CD4-positive, alpha-beta T cell (primary cell): ENCODE measurements around the gene MAN2B2. TPM values are rescaled to one million over a fixed set of nuclear protein-coding genes. Genes with fewer than 3 reads are reported as not detected.

Experiments
- ATAC-seq: fragments of 200-7000 bp; cut with Tn5 transposase; one replicate; pipeline ENCODE4 v1.10.0; 2022; ENCODE audit warnings: mild to moderate bottlenecking; ENCODE audit not compliant: poor library complexity
- CTCF ChIA-PET: fragments of 350-600 bp; sonication (Branson Sonifier 250); formaldehyde crosslinking; loops from one replicate; lab custom pipeline; 2021; ENCODE audit warnings: antibody characterized with exemption, inconsistent platforms; lab: Charles Lee
- POLR2A ChIA-PET: fragments of 350-600 bp; sonication (Branson Sonifier 250); formaldehyde crosslinking; loops from one replicate; lab custom pipeline; 2021; ENCODE audit warnings: antibody characterized with exemption, inconsistent platforms; lab: Charles Lee
- DNase-seq, 14 experiments: peaks; one replicate each; pipeline ENCODE4 v3.0.0-alpha.2; 2013 to 2020; ENCODE audit warnings: mixed read lengths in 2 of 14
- H3K27ac ChIP-seq, 2 donors: one replicate each; pipeline versions ENCODE4 v1.5.1 to v1.7.0; 2013; ENCODE audit warnings: low read length in 2 of 2, low read depth in 1 of 2, mild to moderate bottlenecking in 1 of 2
- H3K27me3 ChIP-seq, 2 experiments: 1 replicate in 1 of 2; 2 replicates in 1 of 2; pipeline versions ENCODE4 v1.6.1 to v1.7.0; 2013; ENCODE audit warnings: low read length in 2 of 2, control low read depth in 1 of 2, mild to moderate bottlenecking in 1 of 2, moderate library complexity in 1 of 2; ENCODE audit not compliant: insufficient read depth in 2 of 2, control insufficient read depth in 1 of 2
- H3K36me3 ChIP-seq: one replicate; pipeline ENCODE4 v1.6.1; 2013; ENCODE audit warnings: low read length, control low read depth; ENCODE audit not compliant: insufficient read depth
- H3K4me1 ChIP-seq: one replicate; pipeline ENCODE4 v1.6.1; 2013; ENCODE audit warnings: low read length, control low read depth; ENCODE audit not compliant: insufficient read depth
- H3K4me3 ChIP-seq: one replicate; pipeline ENCODE4 v1.5.1; 2013; ENCODE audit warnings: mild to moderate bottlenecking, low read length, moderate library complexity
- H3K9me3 ChIP-seq, 2 experiments: 1 replicate in 1 of 2; 2 replicates in 1 of 2; pipeline versions ENCODE4 v1.6.1 to v1.7.0; 2013; ENCODE audit warnings: low read length in 2 of 2, mild to moderate bottlenecking in 2 of 2, control low read depth in 1 of 2, moderate library complexity in 1 of 2; ENCODE audit not compliant: control insufficient read depth in 1 of 2, insufficient read depth in 1 of 2
- H3K27ac Mint-ChIP-seq: one replicate; pipeline ENCODE4 v1.8.0; 2020; ENCODE audit warnings: mixed read lengths
- H3K27me3 Mint-ChIP-seq: one replicate; pipeline ENCODE4 v1.8.0; 2021; ENCODE audit warnings: mixed read lengths
- H3K36me3 Mint-ChIP-seq: one replicate; pipeline ENCODE4 v1.8.0; 2021; ENCODE audit warnings: low read depth, mixed read lengths
- H3K4me1 Mint-ChIP-seq: one replicate; pipeline ENCODE4 v1.8.0; 2021; ENCODE audit warnings: low read depth, mixed read lengths
- H3K4me3 Mint-ChIP-seq: one replicate; pipeline ENCODE4 v1.8.0; 2020; ENCODE audit warnings: mild to moderate bottlenecking, mixed read lengths
- H3K9me3 Mint-ChIP-seq: one replicate; pipeline ENCODE4 v1.8.0; 2020; ENCODE audit warnings: mixed read lengths
- intact Hi-C, 2 experiments: fragments of 100-400 bp; cut with DNase I in 1 of 2; cut with micrococcal nuclease in 1 of 2; formaldehyde crosslinking; loops; one replicate each; pipeline versions ENCODE4 v1.15.1 to v1.9.0; 2023 to 2025; cut with DNase I, micrococcal nuclease
- total RNA-seq, 174 experiments: library from RNA in 2 of 174; stranded (reverse) in 2 of 174; gene quantifications; one replicate each; pipeline ENCODE4 v1.2.3 and lab custom pipeline; 2021 to 2026
- TF ChIP-seq, protein P1 (sequence below): fragments of 200-600 bp; IDR thresholded peaks from one replicate; pipeline ENCODE4 v1.8.0; 2022; ENCODE audit warnings: antibody characterized with exemption, mild to moderate bottlenecking

The MAN2B2 gene
- total RNA-seq, 2 experiments from 2014 or later: 25.9 to 28.5 TPM

- intact Hi-C loops: no loop called here
- TF ChIP-seq, protein P1, sequence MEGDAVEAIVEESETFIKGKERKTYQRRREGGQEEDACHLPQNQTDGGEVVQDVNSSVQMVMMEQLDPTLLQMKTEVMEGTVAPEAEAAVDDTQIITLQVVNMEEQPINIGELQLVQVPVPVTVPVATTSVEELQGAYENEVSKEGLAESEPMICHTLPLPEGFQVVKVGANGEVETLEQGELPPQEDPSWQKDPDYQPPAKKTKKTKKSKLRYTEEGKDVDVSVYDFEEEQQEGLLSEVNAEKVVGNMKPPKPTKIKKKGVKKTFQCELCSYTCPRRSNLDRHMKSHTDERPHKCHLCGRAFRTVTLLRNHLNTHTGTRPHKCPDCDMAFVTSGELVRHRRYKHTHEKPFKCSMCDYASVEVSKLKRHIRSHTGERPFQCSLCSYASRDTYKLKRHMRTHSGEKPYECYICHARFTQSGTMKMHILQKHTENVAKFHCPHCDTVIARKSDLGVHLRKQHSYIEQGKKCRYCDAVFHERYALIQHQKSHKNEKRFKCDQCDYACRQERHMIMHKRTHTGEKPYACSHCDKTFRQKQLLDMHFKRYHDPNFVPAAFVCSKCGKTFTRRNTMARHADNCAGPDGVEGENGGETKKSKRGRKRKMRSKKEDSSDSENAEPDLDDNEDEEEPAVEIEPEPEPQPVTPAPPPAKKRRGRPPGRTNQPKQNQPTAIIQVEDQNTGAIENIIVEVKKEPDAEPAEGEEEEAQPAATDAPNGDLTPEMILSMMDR: no peak
- ATAC-seq (no peak), DNase-seq (no peak)
- peaks cover 79% of the 10 kb centered on the region for H3K27me3 Mint-ChIP-seq
- no peak overlapping the region for H3K4me3 Mint-ChIP-seq
- ChIA-PET POLR2A (no interaction called here), CTCF (no interaction called here)
- H3K27ac Mint-ChIP-seq: no peak overlapping the region
- H3K36me3 Mint-ChIP-seq: no peaks in the 10 kb centered on the region
- peaks cover 9% of the 10 kb centered on the region for H3K4me1 Mint-ChIP-seq
- H3K9me3 ChIP-seq: peaks cover 0 to 9% of the 10 kb centered on the region in 2 experiments
- no peaks in the 10 kb centered on the region for H3K9me3 Mint-ChIP-seq
- no peak overlapping the region for H3K4me3 ChIP-seq
- no peaks in the 10 kb centered on the region for H3K36me3 ChIP-seq
- H3K27ac ChIP-seq: no peak overlapping the region
- H3K4me1 ChIP-seq: peaks cover 13% of the 10 kb centered on the region
- H3K27me3 ChIP-seq: peaks cover 48 to 78% of the 10 kb centered on the region in 2 experiments
These were observed 14.4 kb upstream of the MAN2B2 start for GRCh38 chr4:6560416-6561172.

DNA sequence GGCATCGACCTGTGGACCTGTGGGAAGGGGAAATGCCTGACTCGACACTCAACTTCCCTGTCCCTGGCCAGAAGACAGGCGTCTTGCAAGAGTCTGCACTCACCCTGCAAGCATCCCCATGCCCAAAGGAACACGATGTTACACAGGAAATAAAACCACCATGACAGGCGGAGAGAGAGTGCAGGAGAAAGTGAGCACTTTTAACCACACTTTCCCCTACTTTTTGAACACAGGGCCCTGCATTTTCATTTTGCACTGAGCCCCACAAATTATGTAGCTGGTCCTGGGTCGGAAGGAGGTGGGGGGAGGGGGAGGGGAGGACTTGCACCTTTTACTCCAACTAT is 13.8 kb upstream of the MAN2B2 start:
- H3K4me1 ChIP-seq: peaks cover 13% of the 10 kb centered on the region
- no peaks in the 10 kb centered on the region for H3K36me3 ChIP-seq
- Mint-ChIP-seq H3K4me3 (no peak overlapping the region), H3K27me3 (peaks cover 82% of the 10 kb centered on the region), H3K4me1 (peaks cover 9% of the 10 kb centered on the region), H3K27ac (no peak overlapping the region), H3K9me3 (no peaks in the 10 kb centered on the region), H3K36me3 (no peaks in the 10 kb centered on the region)
- peaks cover 0 to 9% of the 10 kb centered on the region in 2 experiments for H3K9me3 ChIP-seq
- TF ChIP-seq, protein P1: no peak
- peaks cover 46 to 78% of the 10 kb centered on the region in 2 experiments for H3K27me3 ChIP-seq
- ATAC-seq (no peak), DNase-seq (no peak)
- intact Hi-C loops: no loop called here
- no peak overlapping the region for H3K27ac ChIP-seq
- H3K4me3 ChIP-seq: no peak overlapping the region
- CTCF ChIA-PET: no interaction called here
- POLR2A ChIA-PET: no interaction called here

DNA sequence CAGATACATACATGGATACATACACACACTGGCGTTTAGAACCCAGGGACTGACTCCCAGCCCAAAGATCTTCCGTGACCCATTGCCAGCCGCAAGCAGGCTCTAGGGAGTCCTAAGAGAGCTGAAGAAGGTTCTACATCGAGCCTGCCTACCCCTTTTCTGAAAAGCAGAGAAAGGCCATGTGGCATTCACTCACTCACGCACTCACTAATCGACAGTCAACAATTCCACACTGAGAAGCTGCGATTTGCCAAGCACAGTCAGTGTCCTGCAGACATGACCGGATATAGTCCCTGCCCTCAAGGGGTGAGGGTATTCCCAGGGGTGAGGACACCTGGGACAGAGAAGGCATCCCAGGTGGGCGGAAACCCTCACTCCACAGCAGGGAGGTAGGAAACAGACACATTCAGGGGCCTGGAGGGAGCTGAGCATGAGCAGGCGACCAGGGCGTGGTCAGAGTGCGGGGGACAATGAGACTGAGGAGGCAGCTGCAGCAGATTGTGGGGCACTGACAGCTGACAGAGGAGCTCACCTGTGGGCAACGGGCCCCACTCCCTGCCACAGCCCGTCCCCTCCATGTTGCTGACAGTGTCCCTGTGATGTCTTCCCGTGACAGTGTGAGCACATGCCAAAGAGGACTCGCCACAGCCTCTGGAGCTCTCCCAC is 13.2 kb upstream of the MAN2B2 start:
- no peak for DNase-seq
- Mint-ChIP-seq H3K27ac (no peak overlapping the region), H3K9me3 (no peaks in the 10 kb centered on the region), H3K4me1 (peaks cover 9% of the 10 kb centered on the region), H3K36me3 (no peaks in the 10 kb centered on the region), H3K27me3 (peaks cover 82% of the 10 kb centered on the region), H3K4me3 (peak overlapping the region; percentile 45)
- TF ChIP-seq, protein P1: no peak
- intact Hi-C loops: no loop called here
- Histone ChIP-seq H3K4me1 (peaks cover 13% of the 10 kb centered on the region), H3K36me3 (no peaks in the 10 kb centered on the region), H3K27me3 (peaks cover 44 to 74% of the 10 kb centered on the region in 2 experiments), H3K9me3 (peaks cover 0 to 9% of the 10 kb centered on the region in 2 experiments), H3K4me3 (no peak overlapping the region), H3K27ac (no peak overlapping the region)
- ATAC-seq: no peak
- ChIA-PET CTCF (no interaction called here), POLR2A (no interaction called here)
